GM10266 (cell line): Measurements from ENCODE around the gene KLF11.
"Not testable (repeated sequence)": the region's sequence is repeated elsewhere in the genome, so short reads cannot be mapped to it uniquely, and the experiment has no call there.

ENCODE experiments used
- DNase-seq: peaks from one replicate; pipeline ENCODE4 v3.0.0; 2012; ENCODE audit errors: extremely low spot score
- CTCF ChIP-seq: IDR thresholded peaks from 2 replicates; pipeline ENCODE4 v1.5.1; 2012; ENCODE audit warnings: mild to moderate bottlenecking, low read depth; ENCODE audit not compliant: control insufficient read depth, insufficient read depth; ENCODE audit errors: missing control alignments

The KLF11 gene

GRCh38 chr2:10085043-10085667 is 41.8 kb downstream of the KLF11 start:
- no peak for TF ChIP-seq CTCF
- no peak for DNase-seq

- DNase-seq: no peak
- TF ChIP-seq CTCF: no peak
These were observed 42.3 kb downstream of the KLF11 start for GRCh38 chr2:10085668-10086059.

GRCh38 chr2:10086950-10087349 is 43.6 kb downstream of the KLF11 start:
- DNase-seq: no peak

GRCh38 chr2:10087360-10087759 is 44.0 kb downstream of the KLF11 start:
- DNase-seq: no peak
- TF ChIP-seq CTCF: no peak

More at GRCh38 chr2:10086950-10087349, 43.6 kb downstream of the KLF11 start:
- TF ChIP-seq CTCF: no peak

GRCh38 chr2:10089565-10090190 is 46.3 kb downstream of the KLF11 start:
- no peak for TF ChIP-seq CTCF
- no peak for DNase-seq

GRCh38 chr2:10091182-10091888 is 48.0 kb downstream of the KLF11 start:
- DNase-seq: no peak
- peak; percentile 16 for TF ChIP-seq CTCF

- DNase-seq: not testable (repeated sequence)
These were observed 48.5 kb downstream of the KLF11 start for GRCh38 chr2:10091889-10092244.
